A549 treated with RU486 at 1 μM for 4 hours (cell line): Measurements from ENCODE around the gene SENP1. TPM values are rescaled to one million over a fixed set of nuclear protein-coding genes. Genes with fewer than 3 reads are reported as not detected.

Experiments used
- total RNA-seq: library from RNA; stranded (reverse); fragments of 200-300 nt; extraction: Qiagen RNA extraction; gene quantifications from 5 replicates; pipeline ENCODE4 v1.2.3, GENCODE V29; 2022; ENCODE audit warnings: low read depth

The SENP1 gene
- total RNA-seq, result 9.1 to 15.7 TPM (median 12.7 TPM) in 5 replicates

GRCh38 chr12:48105867-48106680 lies at the start of gene SENP1:
SENP1 (minus strand) TSS chr12:48106079; CDS start chr12:48101472, 4,607 bp downstream.

GRCh38 chr12:48119078-48119833 lies 13.4 kb upstream of the SENP1 start, which contains the start of gene PFKM:
PFKM (plus strand) TSS chr12:48119364; CDS start chr12:48122775, 3,411 bp downstream.

GRCh38 chr12:48004053-48004941 lies 101.6 kb downstream of the SENP1 start, which contains the start of gene COL2A1:
COL2A1 (minus strand) TSS chr12:48004476; CDS start chr12:48004321, 155 bp downstream.

Other genes starting within 250 kb of the SENP1 start
- gene VDR, start 201.1 kb downstream of the SENP1 start, total RNA-seq, result 2.8 to 3.6 TPM (median 3.0 TPM) in 5 replicates
- 123 to 152 TPM (median 136 TPM) in 5 replicates for gene TMEM106C, start 142.5 kb downstream of the SENP1 start, total RNA-seq
- gene COL2A1, start 101.6 kb downstream of the SENP1 start, total RNA-seq, result 0.06 to 0.40 TPM (median 0.17 TPM) in 4 of 5 replicates, not detected in the other
- gene PFKM, start 13.3 kb upstream of the SENP1 start, total RNA-seq, result 24.4 to 28.3 TPM (median 27.2 TPM) in 5 replicates
- 11.6 to 17.6 TPM (median 13.3 TPM) in 5 replicates for gene ASB8, start 51.4 kb upstream of the SENP1 start, total RNA-seq
- 3.0 to 3.4 TPM (median 3.3 TPM) in 5 replicates for gene CCDC184, start 77.6 kb upstream of the SENP1 start, total RNA-seq
- not detected in 5 replicates for gene OR10AD1, start 97.2 kb upstream of the SENP1 start, total RNA-seq
- gene ZNF641, start 244.8 kb upstream of the SENP1 start, total RNA-seq, result 5.1 to 8.1 TPM (median 6.3 TPM) in 5 replicates